ENCODE results near the gene WASF3.
A peak's percentile ranks its signal among the peaks of the same experiment; 100 is the strongest.

Gene WASF3

DNA sequence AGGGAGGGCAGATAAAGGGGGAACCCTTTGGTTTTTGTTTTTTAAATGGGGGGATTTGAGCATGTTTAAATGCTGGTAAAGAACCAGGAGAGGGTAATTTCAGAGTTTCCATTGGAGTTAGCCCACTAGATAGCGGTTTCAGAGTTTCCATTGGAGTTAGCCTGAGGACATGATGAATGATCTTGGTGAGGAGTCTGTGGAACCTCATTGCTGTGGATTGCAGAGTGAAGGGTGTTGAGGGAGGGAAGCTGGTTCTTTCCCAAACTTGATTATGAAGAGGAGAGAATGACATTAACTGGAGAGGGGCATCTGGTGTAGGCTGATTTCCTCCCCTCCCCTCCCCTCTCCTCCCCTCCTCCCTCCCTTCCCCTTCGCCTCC is 5.0 kb downstream of the WASF3 start:
- no peak overlapping the region for H3K9ac ChIP-seq (ENCODE audit: low read depth, low read length)
- H3K36me3 ChIP-seq (ENCODE audit: control insufficient read depth, insufficient read depth, low read length): no peaks in the 10 kb centered on the region
- no peaks in the 10 kb centered on the region for H3K9me3 ChIP-seq (ENCODE audit: control insufficient read depth, insufficient read depth, low read length)
- H3K4me3 ChIP-seq (ENCODE audit: low read depth, low read length): no peak overlapping the region
- H3K27me3 ChIP-seq (ENCODE audit: control insufficient read depth, insufficient read depth, low read length): peaks cover 13% of the 10 kb centered on the region
- H3K27ac ChIP-seq (ENCODE audit: low read depth, low read length): no peak overlapping the region
- peaks cover 15% of the 10 kb centered on the region for H3K4me1 ChIP-seq (ENCODE audit: control insufficient read depth, insufficient read depth, low read length)

DNA sequence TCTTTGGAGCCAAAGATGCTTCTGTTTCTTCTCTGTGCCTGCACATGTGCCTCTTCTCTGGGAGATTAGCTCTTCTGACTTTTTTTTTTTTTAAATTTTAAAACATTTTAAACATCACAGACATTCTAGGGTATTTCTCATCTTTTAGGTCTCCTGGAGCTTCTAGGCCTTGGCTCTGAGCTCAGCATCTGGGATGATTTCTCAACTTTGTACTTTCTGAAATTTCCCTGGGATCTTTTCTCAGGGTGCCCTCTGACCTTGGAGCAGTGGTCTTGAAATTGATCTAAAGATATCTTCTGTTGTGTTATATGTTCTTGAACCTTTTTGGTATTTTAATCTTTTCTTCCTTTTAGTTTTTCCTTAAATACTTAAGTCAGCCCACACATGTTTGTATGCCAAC is 6.2 kb downstream of the WASF3 start:
- H3K4me3 ChIP-seq (ENCODE audit: low read depth, low read length): no peak overlapping the region
- no peak overlapping the region for H3K27ac ChIP-seq (ENCODE audit: low read depth, low read length)
- peaks cover 17% of the 10 kb centered on the region for H3K4me1 ChIP-seq (ENCODE audit: control insufficient read depth, insufficient read depth, low read length)
- no peaks in the 10 kb centered on the region for H3K36me3 ChIP-seq (ENCODE audit: control insufficient read depth, insufficient read depth, low read length)
- H3K9ac ChIP-seq (ENCODE audit: low read depth, low read length): no peak overlapping the region
- no peaks in the 10 kb centered on the region for H3K9me3 ChIP-seq (ENCODE audit: control insufficient read depth, insufficient read depth, low read length)
- peaks cover 10% of the 10 kb centered on the region for H3K27me3 ChIP-seq (ENCODE audit: control insufficient read depth, insufficient read depth, low read length)

DNA sequence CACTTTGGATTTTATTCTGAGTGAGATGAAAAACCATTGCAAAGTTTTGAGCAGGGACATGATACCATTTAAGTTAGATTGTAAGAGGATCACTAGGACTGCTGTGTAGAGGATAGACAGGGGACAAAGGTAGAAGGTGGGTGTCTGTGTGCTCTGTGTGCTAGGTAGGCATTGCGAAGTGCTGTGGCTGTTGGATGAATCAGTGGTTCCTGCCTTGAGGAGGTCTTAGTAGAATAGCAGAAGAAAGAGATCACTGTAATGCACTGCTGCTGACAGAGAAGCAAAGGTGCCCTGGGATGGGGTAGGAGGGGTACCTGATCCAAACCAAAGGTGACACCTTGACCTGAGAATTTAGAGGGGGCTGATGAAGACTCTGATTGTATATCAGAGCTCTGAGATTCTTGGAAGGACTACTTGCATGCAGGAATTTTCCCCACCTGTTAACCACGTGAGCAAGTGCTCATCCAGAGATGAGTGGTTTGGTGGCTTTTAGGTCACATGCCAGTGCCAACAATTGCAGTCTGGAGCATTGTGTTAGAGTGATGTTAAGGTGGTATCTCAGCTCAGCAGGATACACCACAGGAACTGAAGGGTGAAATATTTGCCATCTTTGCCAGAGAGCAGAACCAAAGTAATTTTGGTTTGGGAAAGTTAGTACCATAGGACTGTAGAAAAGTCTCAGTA is 10.8 kb downstream of the WASF3 start:
- Histone ChIP-seq H3K4me1 (ENCODE audit: control insufficient read depth, insufficient read depth, low read length) (0 out of 2 replicates have a peak, but pooled peaks cover 3% of the 10 kb centered on the region), H3K9ac (ENCODE audit: low read depth, low read length) (no peak overlapping the region), H3K36me3 (ENCODE audit: control insufficient read depth, insufficient read depth, low read length) (no peaks in the 10 kb centered on the region), H3K4me3 (ENCODE audit: low read depth, low read length) (no peak overlapping the region), H3K27ac (ENCODE audit: low read depth, low read length) (no peak overlapping the region), H3K9me3 (ENCODE audit: control insufficient read depth, insufficient read depth, low read length) (no peaks in the 10 kb centered on the region), H3K27me3 (ENCODE audit: control insufficient read depth, insufficient read depth, low read length) (no peaks in the 10 kb centered on the region)

DNA sequence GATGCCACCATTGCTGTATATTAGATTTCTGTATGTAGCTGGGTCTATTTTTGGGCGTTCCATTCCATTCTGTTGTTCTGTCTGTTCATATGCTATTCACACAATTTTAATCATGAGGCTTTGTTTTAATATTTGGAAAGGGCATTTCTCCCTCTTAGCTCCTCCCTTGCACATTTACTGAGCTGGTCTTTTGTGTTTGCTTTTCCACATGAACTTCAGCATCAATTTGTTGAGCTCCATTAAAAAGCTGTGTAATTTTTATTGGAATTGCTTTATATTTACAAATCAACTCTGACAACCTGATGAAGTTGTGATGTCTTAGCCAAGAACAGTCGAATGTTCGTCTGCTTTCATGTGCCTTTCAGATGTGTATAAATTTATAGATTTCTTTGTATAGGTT is 14.0 kb downstream of the WASF3 start:
- no peak overlapping the region for H3K4me3 ChIP-seq (ENCODE audit: low read depth, low read length)
- H3K27ac ChIP-seq (ENCODE audit: low read depth, low read length): no peak overlapping the region
- H3K4me1 ChIP-seq (ENCODE audit: control insufficient read depth, insufficient read depth, low read length): 0 out of 2 replicates have a peak, but pooled peaks cover 3% of the 10 kb centered on the region
- H3K9me3 ChIP-seq (ENCODE audit: control insufficient read depth, insufficient read depth, low read length): no peaks in the 10 kb centered on the region; the same call in 1 of the 2 replicates
- H3K9ac ChIP-seq (ENCODE audit: low read depth, low read length): no peak overlapping the region
- H3K36me3 ChIP-seq (ENCODE audit: control insufficient read depth, insufficient read depth, low read length): no peaks in the 10 kb centered on the region
- H3K27me3 ChIP-seq (ENCODE audit: control insufficient read depth, insufficient read depth, low read length): no peaks in the 10 kb centered on the region

DNA sequence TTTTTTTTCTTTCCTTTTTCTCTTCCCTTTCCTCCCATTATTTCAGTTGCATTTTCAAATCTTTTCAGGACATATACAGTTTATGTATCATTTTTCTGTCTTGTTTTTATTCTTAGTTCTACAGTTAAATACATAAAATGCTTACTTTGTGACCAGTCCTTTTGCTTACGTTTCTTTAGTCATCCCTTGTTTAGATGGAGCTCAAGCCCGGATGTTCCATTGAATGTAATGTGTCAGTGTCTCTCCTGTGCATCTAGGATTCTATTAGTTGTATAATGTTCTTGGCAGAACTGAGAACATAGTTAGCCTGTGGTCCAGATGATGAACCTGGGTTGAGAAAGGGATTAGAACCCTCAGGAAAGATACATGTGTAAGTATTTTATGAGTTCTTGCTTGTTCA is 17.8 kb downstream of the WASF3 start:
- H3K4me3 ChIP-seq (ENCODE audit: low read depth, low read length): no peak overlapping the region
- no peaks in the 10 kb centered on the region for H3K27me3 ChIP-seq (ENCODE audit: control insufficient read depth, insufficient read depth, low read length)
- H3K27ac ChIP-seq (ENCODE audit: low read depth, low read length): no peak overlapping the region
- H3K9ac ChIP-seq (ENCODE audit: low read depth, low read length): no peak overlapping the region
- H3K4me1 ChIP-seq (ENCODE audit: control insufficient read depth, insufficient read depth, low read length): no peaks in the 10 kb centered on the region
- no peaks in the 10 kb centered on the region; the same call in 1 of the 2 replicates for H3K9me3 ChIP-seq (ENCODE audit: control insufficient read depth, insufficient read depth, low read length)
- H3K36me3 ChIP-seq (ENCODE audit: control insufficient read depth, insufficient read depth, low read length): no peaks in the 10 kb centered on the region

DNA sequence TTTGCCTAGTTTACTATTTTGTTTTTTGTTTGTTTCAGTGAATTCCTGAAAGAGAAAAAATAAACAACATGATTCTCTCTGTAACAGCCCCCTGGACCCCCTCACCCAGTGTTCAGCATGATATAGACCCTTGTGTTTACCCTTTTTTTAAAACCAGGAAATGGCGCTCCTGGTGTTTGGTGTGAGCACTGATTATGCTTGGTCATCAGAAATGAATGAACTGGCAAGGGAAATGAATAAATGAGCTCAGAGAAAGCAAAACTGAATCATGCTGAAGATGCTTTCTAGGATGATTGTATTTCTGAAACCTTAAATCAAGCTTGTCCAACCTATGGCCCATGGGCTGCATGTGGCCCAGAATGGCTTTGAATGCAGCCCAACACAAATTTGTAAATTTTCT is 22.1 kb downstream of the WASF3 start:
- no peaks in the 10 kb centered on the region for H3K27me3 ChIP-seq (ENCODE audit: control insufficient read depth, insufficient read depth, low read length)
- H3K27ac ChIP-seq (ENCODE audit: low read depth, low read length): no peak overlapping the region
- H3K9me3 ChIP-seq (ENCODE audit: control insufficient read depth, insufficient read depth, low read length): no peaks in the 10 kb centered on the region
- H3K36me3 ChIP-seq (ENCODE audit: control insufficient read depth, insufficient read depth, low read length): no peaks in the 10 kb centered on the region
- peaks cover 11% of the 10 kb centered on the region for H3K4me1 ChIP-seq (ENCODE audit: control insufficient read depth, insufficient read depth, low read length)
- H3K9ac ChIP-seq (ENCODE audit: low read depth, low read length): no peak overlapping the region
- no peak overlapping the region for H3K4me3 ChIP-seq (ENCODE audit: low read depth, low read length)

DNA sequence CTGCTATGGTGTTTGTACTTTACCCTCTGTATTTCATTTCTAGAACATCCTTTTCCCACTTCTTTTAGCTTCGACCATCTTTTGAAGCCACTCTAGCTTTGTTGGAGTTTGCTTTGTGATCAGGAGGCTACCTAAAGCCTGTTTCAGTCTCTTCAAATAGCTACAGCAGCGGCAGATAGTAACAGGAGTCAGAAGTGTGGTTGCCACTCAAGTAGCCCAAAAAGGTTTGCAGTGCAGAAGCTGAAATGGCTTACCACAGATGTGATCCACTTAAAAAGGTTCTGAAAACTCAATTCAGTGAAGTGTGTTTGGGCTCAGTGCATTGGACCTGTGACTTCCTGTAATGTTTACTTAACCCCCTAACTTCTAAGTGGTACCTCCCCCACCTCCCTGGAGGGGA is 26.2 kb downstream of the WASF3 start:
- H3K4me1 ChIP-seq (ENCODE audit: control insufficient read depth, insufficient read depth, low read length): peaks cover 22% of the 10 kb centered on the region
- no peak overlapping the region for H3K9ac ChIP-seq (ENCODE audit: low read depth, low read length)
- no peak overlapping the region for H3K27ac ChIP-seq (ENCODE audit: low read depth, low read length)
- no peak overlapping the region for H3K4me3 ChIP-seq (ENCODE audit: low read depth, low read length)
- H3K36me3 ChIP-seq (ENCODE audit: control insufficient read depth, insufficient read depth, low read length): no peaks in the 10 kb centered on the region
- no peaks in the 10 kb centered on the region for H3K27me3 ChIP-seq (ENCODE audit: control insufficient read depth, insufficient read depth, low read length)
- H3K9me3 ChIP-seq (ENCODE audit: control insufficient read depth, insufficient read depth, low read length): no peaks in the 10 kb centered on the region

DNA sequence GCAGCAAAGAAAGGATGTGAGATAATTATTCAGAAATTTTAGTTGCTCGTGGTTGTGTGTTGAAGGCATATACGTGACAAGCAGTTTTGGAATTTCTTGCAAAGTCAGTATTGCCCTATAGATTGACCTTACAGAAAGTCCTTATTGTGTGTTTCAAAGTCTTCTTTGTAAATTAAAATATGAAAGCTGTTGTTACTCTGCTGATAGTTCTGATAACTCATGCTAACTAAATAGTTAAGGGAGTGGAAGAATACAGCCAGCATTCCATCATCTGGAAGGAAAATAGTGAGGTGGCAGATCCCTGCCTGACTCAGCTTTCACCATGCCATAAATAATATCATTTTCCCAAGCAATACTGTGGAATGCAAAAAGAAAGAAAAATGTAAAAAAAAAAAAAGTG is 27.2 kb downstream of the WASF3 start:
- Histone ChIP-seq H3K9ac (ENCODE audit: low read depth, low read length) (no peak overlapping the region), H3K27me3 (ENCODE audit: control insufficient read depth, insufficient read depth, low read length) (no peaks in the 10 kb centered on the region), H3K27ac (ENCODE audit: low read depth, low read length) (no peak overlapping the region), H3K4me1 (ENCODE audit: control insufficient read depth, insufficient read depth, low read length) (peaks cover 22% of the 10 kb centered on the region), H3K36me3 (ENCODE audit: control insufficient read depth, insufficient read depth, low read length) (no peaks in the 10 kb centered on the region), H3K9me3 (ENCODE audit: control insufficient read depth, insufficient read depth, low read length) (no peaks in the 10 kb centered on the region), H3K4me3 (ENCODE audit: low read depth, low read length) (peak overlapping the region; percentile 3; the same call in 1 of the 2 replicates)

DNA sequence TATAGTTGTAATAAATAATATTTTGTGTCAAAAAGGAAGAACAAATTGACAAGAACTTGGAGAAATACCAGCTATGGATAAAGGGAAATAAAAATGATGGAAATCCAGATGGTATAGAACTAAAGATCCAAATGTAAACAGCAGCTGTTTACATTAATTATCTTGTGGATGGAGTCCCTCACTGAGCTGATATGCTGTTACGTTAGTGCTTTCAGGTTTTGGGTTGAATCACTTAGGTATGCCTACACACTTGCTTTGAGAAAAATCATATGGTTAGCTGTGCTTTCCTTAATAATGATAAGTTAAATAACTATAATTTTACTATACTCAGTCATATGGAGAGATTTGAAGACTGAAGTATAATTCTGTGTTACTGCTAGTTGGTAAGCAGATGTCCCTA is 27.7 kb downstream of the WASF3 start:
- Histone ChIP-seq H3K4me3 (ENCODE audit: low read depth, low read length) (no peak overlapping the region), H3K27me3 (ENCODE audit: control insufficient read depth, insufficient read depth, low read length) (no peaks in the 10 kb centered on the region)

DNA sequence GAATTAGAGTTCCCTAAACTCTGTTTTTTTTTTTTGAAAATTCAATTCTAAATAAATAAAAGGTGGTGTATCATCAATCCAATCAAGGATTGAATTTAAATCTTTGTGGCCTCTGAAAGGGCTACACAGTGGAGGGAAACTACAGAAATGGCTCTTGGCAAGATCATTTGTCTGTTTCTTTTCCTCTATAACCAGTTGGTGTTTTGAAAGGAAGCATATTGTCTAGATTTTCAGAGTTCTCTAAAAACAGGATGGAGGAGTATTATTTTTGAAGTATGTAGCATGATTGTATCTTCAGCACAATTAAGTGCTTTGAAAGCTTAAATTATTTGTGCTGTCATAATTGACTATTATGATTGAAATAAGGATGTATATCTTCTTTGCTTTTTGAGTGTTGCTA is 29.8 kb downstream of the WASF3 start:
- H3K4me1 ChIP-seq (ENCODE audit: control insufficient read depth, insufficient read depth, low read length): peaks cover 32% of the 10 kb centered on the region
- no peaks in the 10 kb centered on the region for H3K9me3 ChIP-seq (ENCODE audit: control insufficient read depth, insufficient read depth, low read length)
- no peaks in the 10 kb centered on the region for H3K27me3 ChIP-seq (ENCODE audit: control insufficient read depth, insufficient read depth, low read length)
- H3K9ac ChIP-seq (ENCODE audit: low read depth, low read length): no peak overlapping the region
- no peak overlapping the region for H3K27ac ChIP-seq (ENCODE audit: low read depth, low read length)
- H3K36me3 ChIP-seq (ENCODE audit: control insufficient read depth, insufficient read depth, low read length): no peaks in the 10 kb centered on the region
- H3K4me3 ChIP-seq (ENCODE audit: low read depth, low read length): no peak overlapping the region

More for the DNA sequence above, 27.7 kb downstream of the WASF3 start:
- Histone ChIP-seq H3K9ac (ENCODE audit: low read depth, low read length) (no peak overlapping the region), H3K9me3 (ENCODE audit: control insufficient read depth, insufficient read depth, low read length) (no peaks in the 10 kb centered on the region), H3K4me1 (ENCODE audit: control insufficient read depth, insufficient read depth, low read length) (peaks cover 22% of the 10 kb centered on the region), H3K36me3 (ENCODE audit: control insufficient read depth, insufficient read depth, low read length) (no peaks in the 10 kb centered on the region), H3K27ac (ENCODE audit: low read depth, low read length) (no peak overlapping the region)

DNA sequence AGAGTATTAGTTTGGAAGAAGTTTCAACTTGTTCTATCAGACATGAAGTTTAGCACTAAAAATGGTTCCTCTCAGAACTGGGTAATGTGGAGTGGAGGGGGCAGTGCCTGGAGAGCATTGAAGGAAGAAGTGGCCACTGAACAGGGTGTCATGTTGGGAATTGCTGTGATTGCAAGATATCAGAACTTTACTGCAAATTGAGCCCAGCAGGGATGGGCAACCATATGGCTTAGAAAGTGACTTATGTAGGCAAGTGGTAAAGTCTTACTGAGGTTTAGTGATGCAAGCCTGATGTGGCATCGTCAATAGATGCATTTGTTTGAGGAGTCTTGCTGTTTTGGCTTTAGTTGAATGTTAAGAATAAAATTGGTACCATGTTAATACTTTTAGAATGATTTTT is 31.7 kb downstream of the WASF3 start:
- Histone ChIP-seq H3K9me3 (ENCODE audit: control insufficient read depth, insufficient read depth, low read length) (no peaks in the 10 kb centered on the region), H3K27me3 (ENCODE audit: control insufficient read depth, insufficient read depth, low read length) (no peaks in the 10 kb centered on the region), H3K27ac (ENCODE audit: low read depth, low read length) (no peak overlapping the region), H3K9ac (ENCODE audit: low read depth, low read length) (no peak overlapping the region), H3K4me3 (ENCODE audit: low read depth, low read length) (no peak overlapping the region), H3K36me3 (ENCODE audit: control insufficient read depth, insufficient read depth, low read length) (no peaks in the 10 kb centered on the region), H3K4me1 (ENCODE audit: control insufficient read depth, insufficient read depth, low read length) (peaks cover 28% of the 10 kb centered on the region)

All from HUES48 (cell line).